Measurements from ENCODE around the gene NABP2. TPM values are rescaled to one million over a fixed set of nuclear protein-coding genes. Genes with fewer than 3 reads are reported as not detected.

The NABP2 gene
- total and polyA plus RNA-seq, 2 donors (not counting 1 experiment from before 2014, with no cell fraction given) = 29.2 to 39.7 TPM

DNA sequence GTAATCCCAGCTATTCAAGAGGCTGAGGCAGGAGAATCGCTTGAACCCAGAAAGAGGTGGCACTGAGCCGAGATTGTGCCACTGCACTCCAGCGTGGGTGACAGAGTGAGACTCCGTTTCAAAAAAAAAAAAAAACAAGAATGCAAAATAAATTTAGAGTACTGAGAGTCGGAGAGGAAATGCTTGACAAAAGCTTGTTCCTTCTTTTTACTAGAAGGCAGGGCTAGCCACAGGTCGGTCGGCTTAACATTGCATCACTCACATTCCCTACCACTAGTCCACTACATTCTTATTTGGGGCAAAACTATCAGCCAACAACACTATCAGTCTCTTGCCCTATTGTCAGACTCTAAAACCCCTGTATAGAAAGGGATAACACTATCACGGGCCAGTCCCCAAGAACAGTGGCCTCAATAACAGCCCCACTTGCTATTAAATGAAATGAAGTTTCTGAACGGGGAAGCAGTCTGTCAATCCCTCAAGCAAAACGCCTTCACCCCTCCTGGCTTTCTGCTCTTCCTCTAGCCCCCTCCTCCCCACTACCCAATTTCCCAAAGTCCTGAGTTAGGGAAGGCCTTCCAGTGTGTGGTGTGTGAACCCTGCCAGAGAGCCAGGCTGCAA lies 3.4 kb upstream of the NABP2 start:
- TF ChIP-seq CTCF (conservative IDR thresholded peaks at IDR 0.05 in 1 of 2, IDR thresholded peaks at IDR 0.05 in 1 of 2; ENCODE audit: low read depth in 1 of 2, low read length in 2 of 2) (no peak), EZH2 (IDR thresholded peaks at IDR 0.05; ENCODE audit: low read length, missing control alignments) (no peak)

DNA sequence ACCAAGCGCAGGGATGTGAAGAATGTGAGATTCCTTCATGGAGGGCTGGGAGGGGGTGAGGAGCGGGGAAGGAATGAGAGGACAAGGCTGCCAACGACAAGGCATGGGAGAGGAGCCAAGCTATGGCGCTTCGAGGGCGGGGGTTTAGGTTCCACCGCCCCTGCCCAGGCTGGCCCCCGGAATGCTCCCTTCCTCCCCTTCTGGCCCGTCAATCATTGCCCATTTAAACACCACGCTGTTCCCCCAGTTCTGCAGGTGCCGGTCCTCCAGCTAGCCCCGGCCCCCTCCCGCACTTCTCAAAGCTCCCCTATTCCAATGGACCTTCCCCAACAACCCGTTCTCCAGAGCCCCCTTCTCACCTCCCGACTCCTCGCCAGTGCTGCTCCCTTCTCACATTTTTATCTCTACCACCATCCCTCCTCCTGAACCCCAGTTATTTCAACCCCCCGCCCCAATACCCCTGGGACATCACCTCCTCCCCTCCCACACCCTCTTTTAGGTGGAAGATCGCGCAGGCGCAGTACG lies 2.8 kb upstream of the NABP2 start:
- H3K4me1 ChIP-seq (ENCODE audit: control insufficient read depth, extremely low read depth, insufficient read depth, low read length) = peaks cover 19% of the 10 kb centered on the region
- TF ChIP-seq CTCF (conservative IDR thresholded peaks at IDR 0.05 in 1 of 2, IDR thresholded peaks at IDR 0.05 in 1 of 2; ENCODE audit: low read depth in 1 of 2, low read length in 2 of 2) (no peak), EZH2 (IDR thresholded peaks at IDR 0.05; ENCODE audit: low read length, missing control alignments) (no peak)
- H3K27ac ChIP-seq (ENCODE audit: insufficient read depth, low read length) = peak overlapping the region; percentile 97
- H3K9me3 ChIP-seq (ENCODE audit: control insufficient read depth, insufficient read depth, low read depth, low read length) = no peaks in the 10 kb centered on the region
- H3K4me2 ChIP-seq (ENCODE audit: extremely low read depth, insufficient read depth, low read length) = peak overlapping the region; percentile 98
- DNase-seq (ENCODE audit: low read depth in 2 of 2) = peak; percentile 76 to 88
- peak overlapping the region; percentile 20 for H2AFZ ChIP-seq (ENCODE audit: low read length)
- peak overlapping the region; percentile 93 for H3K9ac ChIP-seq (ENCODE audit: insufficient read depth, low read length)
- H3K79me2 ChIP-seq (ENCODE audit: control insufficient read depth, insufficient read depth, low read length) = peaks cover 32% of the 10 kb centered on the region
- peak overlapping the region; percentile 80 to 87 (median 84) for H3K4me3 ChIP-seq (replicated peaks in 1 of 4; ENCODE audit: control extremely low read depth in 1 of 4, insufficient read depth in 1 of 4, low read depth in 3 of 4, low read length in 4 of 4)
- H3K27me3 ChIP-seq (ENCODE audit: control insufficient read depth, insufficient read depth, low read length) = no peaks in the 10 kb centered on the region
- no peaks in the 10 kb centered on the region for H4K20me1 ChIP-seq (ENCODE audit: control insufficient read depth, extremely low read depth, insufficient read depth, low read length)
- peaks cover 5% of the 10 kb centered on the region for H3K36me3 ChIP-seq (ENCODE audit: control insufficient read depth, insufficient read depth, low read length)

More for the DNA sequence above, 3.4 kb upstream of the NABP2 start:
- Histone ChIP-seq H3K79me2 (ENCODE audit: control insufficient read depth, insufficient read depth, low read length) (peaks cover 33% of the 10 kb centered on the region), H3K36me3 (ENCODE audit: control insufficient read depth, insufficient read depth, low read length) (peaks cover 4% of the 10 kb centered on the region), H3K27ac (ENCODE audit: insufficient read depth, low read length) (peak overlapping the region; percentile 97), H3K4me3 (replicated peaks in 1 of 4; ENCODE audit: control extremely low read depth in 1 of 4, insufficient read depth in 1 of 4, low read depth in 3 of 4, low read length in 4 of 4) (peak overlapping the region; percentile 80 to 87 (median 84)), H3K4me2 (ENCODE audit: extremely low read depth, insufficient read depth, low read length) (peak overlapping the region; percentile 98), H3K9ac (ENCODE audit: insufficient read depth, low read length) (peak overlapping the region; percentile 93), H3K4me1 (ENCODE audit: control insufficient read depth, extremely low read depth, insufficient read depth, low read length) (peaks cover 19% of the 10 kb centered on the region), H3K9me3 (ENCODE audit: control insufficient read depth, insufficient read depth, low read depth, low read length) (no peaks in the 10 kb centered on the region), H2AFZ (ENCODE audit: low read length) (no peak overlapping the region), H4K20me1 (ENCODE audit: control insufficient read depth, extremely low read depth, insufficient read depth, low read length) (no peaks in the 10 kb centered on the region), H3K27me3 (ENCODE audit: control insufficient read depth, insufficient read depth, low read length) (no peaks in the 10 kb centered on the region)
- peak; percentile 57 to 63 for DNase-seq (ENCODE audit: low read depth in 2 of 2)

DNA sequence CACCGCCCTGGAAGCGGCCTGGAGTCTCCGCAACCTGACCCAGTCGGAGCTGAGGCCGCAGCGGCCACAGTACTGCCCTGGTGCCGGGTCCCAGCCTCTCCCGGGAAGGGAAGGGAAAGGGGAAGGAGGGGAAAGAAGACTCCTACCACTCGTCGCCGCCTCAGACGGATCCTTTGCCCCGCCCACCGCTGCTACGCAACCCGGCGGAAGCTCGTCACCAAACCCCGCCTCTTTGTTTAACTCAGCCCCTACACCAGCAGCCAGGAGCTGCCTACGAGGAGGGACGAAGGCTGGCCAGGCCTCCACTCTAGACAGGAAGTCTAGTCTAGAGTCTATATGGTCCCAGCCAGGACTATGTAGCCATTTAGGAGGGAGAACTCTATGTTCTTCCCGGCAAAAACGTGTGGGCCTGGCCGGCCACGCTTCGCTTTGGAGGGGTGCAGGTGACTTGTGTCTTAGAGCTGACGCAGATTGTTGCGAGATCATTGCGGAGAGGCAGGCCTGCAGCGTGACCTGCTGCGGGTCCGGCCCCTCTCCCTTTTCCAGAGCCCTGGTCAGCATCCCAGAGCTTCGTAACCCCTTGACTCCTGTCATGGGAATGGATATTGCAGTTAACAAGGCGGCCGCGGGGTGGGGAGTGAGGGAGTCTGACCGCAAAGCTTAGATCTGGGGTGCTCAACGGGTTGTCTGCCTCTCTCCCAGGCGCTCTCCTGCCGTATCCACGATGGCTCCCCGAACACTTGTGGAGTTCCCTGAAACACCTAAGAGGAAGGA lies 2.2 kb upstream of the NABP2 start, which contains the start of gene RNF41:
Gene RNF41, minus strand, starts transcription at position 166 of the 774 bp plus-strand sequence. CDS start 7,875 bp downstream, outside the sequence.
- peak in 1 of 2 donors; percentile 3 for TF ChIP-seq CTCF (conservative IDR thresholded peaks at IDR 0.05 in 1 of 2, IDR thresholded peaks at IDR 0.05 in 1 of 2; ENCODE audit: low read depth in 1 of 2, low read length in 2 of 2)
- TF ChIP-seq EZH2 (IDR thresholded peaks at IDR 0.05; ENCODE audit: low read length, missing control alignments) = no peak
- Histone ChIP-seq H3K9ac (ENCODE audit: insufficient read depth, low read length) (peak within 1 kb of the TSS; percentile 93), H4K20me1 (ENCODE audit: control insufficient read depth, extremely low read depth, insufficient read depth, low read length) (no peaks in the 10 kb centered on the region), H2AFZ (ENCODE audit: low read length) (peak within 1 kb of the TSS; percentile 68), H3K4me3 (replicated peaks in 1 of 4; ENCODE audit: control extremely low read depth in 1 of 4, insufficient read depth in 1 of 4, low read depth in 3 of 4, low read length in 4 of 4) (peak within 1 kb of the TSS; percentile 80 to 87 (median 84)), H3K4me2 (ENCODE audit: extremely low read depth, insufficient read depth, low read length) (peak within 1 kb of the TSS; percentile 98), H3K27ac (ENCODE audit: insufficient read depth, low read length) (peak within 1 kb of the TSS; percentile 97), H3K9me3 (ENCODE audit: control insufficient read depth, insufficient read depth, low read depth, low read length) (no peaks in the 10 kb centered on the region), H3K27me3 (ENCODE audit: control insufficient read depth, insufficient read depth, low read length) (no peaks in the 10 kb centered on the region), H3K36me3 (ENCODE audit: control insufficient read depth, insufficient read depth, low read length) (peaks cover 5% of the 10 kb centered on the region), H3K4me1 (ENCODE audit: control insufficient read depth, extremely low read depth, insufficient read depth, low read length) (peaks cover 19% of the 10 kb centered on the region), H3K79me2 (ENCODE audit: control insufficient read depth, insufficient read depth, low read length) (peaks cover 27% of the 10 kb centered on the region)
- peak; percentile 97 for DNase-seq (ENCODE audit: low read depth in 2 of 2)
